SJSA1 (cell line): ENCODE results near the gene SLAIN2. TPM values are rescaled to one million over a fixed set of nuclear protein-coding genes. Genes with fewer than 3 reads are reported as not detected.

ENCODE experiments used
- DNase-seq, 2 experiments: peaks; one replicate each; pipeline ENCODE4 v3.0.0-alpha.2; 2015 to 2020; ENCODE audit warnings: low spot score in 2 of 2, low read depth in 1 of 2
- H3K27ac ChIP-seq: fragments of 250-450 bp; sonication (Bioruptor Pico); 2 replicates; pipeline ENCODE4 v1.5.1; 2020; ENCODE audit warnings: mild to moderate bottlenecking, moderate library complexity
- H3K27me3 ChIP-seq: fragments of 250-450 bp; sonication (Bioruptor Pico); replicated peaks from 2 replicates; pipeline ENCODE4 v1.5.1; 2020; ENCODE audit warnings: mild to moderate bottlenecking, moderate library complexity
- H3K36me3 ChIP-seq: fragments of 250-450 bp; sonication (Bioruptor Pico); 2 replicates; pipeline ENCODE4 v1.5.1; 2020; ENCODE audit warnings: mild to moderate bottlenecking
- H3K4me1 ChIP-seq: fragments of 250-450 bp; sonication (Bioruptor Pico); replicated peaks from 2 replicates; pipeline ENCODE4 v1.6.1; 2021; ENCODE audit warnings: mild to moderate bottlenecking
- H3K4me3 ChIP-seq: fragments of 250-450 bp; sonication (Bioruptor Pico); 2 replicates; pipeline ENCODE4 v1.5.1; 2020; ENCODE audit warnings: mild to moderate bottlenecking
- H3K9me3 ChIP-seq: fragments of 250-450 bp; sonication (Bioruptor Pico); replicated peaks from 2 replicates; pipeline ENCODE4 v1.5.1; 2020; ENCODE audit warnings: mild to moderate bottlenecking
- total RNA-seq: library from RNA; depleted of rRNA; stranded (reverse); fragments of >200 nt; shearing (Covaris generic); gene quantifications from 2 replicates; pipeline ENCODE4 v1.2.3, GENCODE V29; 2014

SLAIN2 gene
- total RNA-seq, 1 experiment from 2014 or later, result 40.1 TPM

DNA sequence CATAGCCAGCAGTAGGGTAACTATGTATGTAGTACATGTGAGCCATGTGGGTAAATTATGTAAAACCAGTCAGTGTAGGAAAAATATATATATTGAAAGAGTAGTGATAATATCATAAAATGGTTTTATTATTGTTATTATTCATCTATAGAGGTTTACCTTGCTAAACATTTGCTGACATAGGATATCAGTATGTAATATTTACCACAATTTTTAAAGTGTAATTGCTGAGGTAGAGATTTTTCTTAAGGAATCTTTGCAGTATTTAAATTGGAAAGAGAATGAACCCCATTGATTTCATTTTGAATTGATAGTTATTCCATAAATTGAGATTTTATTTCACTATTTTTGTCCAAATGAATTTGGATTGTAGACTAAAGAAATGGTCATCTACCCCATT is 27.1 kb downstream of the SLAIN2 start:
- no peak overlapping the region for H3K4me3 ChIP-seq
- H3K4me1 ChIP-seq, result no peaks in the 10 kb centered on the region
- no peaks in the 10 kb centered on the region for H3K9me3 ChIP-seq
- DNase-seq, result no peak
- no peaks in the 10 kb centered on the region for H3K27me3 ChIP-seq
- H3K27ac ChIP-seq, result no peak overlapping the region
- no peaks in the 10 kb centered on the region for H3K36me3 ChIP-seq

DNA sequence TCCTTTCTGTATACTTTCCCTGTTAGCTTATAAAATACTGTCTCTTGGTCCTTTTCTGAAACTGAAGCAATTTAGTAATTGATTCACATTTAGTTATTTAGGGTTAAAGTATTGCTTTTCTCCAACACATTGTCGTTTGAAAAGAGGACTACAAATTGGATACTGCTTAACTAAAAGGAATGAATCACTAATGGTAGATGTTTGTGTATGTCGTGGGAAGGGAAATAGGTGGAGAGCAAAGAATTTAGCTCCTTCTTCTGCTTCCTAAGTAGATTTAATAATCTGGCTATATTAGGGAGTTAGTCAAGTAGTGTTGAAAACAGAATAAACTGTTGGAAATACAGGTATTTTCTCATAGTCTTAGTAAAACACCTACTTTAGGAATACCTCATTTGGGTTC is 27.9 kb downstream of the SLAIN2 start:
- Histone ChIP-seq H3K9me3 (no peaks in the 10 kb centered on the region), H3K4me3 (no peak overlapping the region), H3K36me3 (no peaks in the 10 kb centered on the region), H3K27ac (no peak overlapping the region), H3K27me3 (no peaks in the 10 kb centered on the region), H3K4me1 (no peaks in the 10 kb centered on the region)
- no peak for DNase-seq

DNA sequence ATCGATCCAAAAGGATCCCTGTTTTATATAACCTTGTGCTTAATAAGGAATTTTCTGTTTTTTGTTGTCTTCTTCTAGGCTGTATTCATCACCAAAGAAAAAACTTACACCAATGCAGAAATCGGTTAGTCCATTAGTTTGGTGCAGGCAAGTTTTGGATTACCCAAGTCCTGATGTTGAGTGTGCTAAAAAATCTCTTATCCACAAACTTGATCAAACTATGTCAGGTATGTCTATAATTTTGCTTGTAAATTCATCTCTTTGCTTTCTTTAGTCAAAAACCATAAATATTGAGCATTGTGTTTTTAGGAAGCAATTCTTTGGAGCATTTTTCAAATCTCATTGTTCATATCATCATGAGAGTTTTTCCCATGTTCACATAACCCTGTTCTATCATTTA is 28.4 kb downstream of the SLAIN2 start:
- Histone ChIP-seq H3K4me1 (no peaks in the 10 kb centered on the region), H3K4me3 (no peak overlapping the region), H3K36me3 (no peaks in the 10 kb centered on the region), H3K27ac (no peak overlapping the region), H3K9me3 (no peaks in the 10 kb centered on the region), H3K27me3 (no peaks in the 10 kb centered on the region)
- DNase-seq, result no peak

DNA sequence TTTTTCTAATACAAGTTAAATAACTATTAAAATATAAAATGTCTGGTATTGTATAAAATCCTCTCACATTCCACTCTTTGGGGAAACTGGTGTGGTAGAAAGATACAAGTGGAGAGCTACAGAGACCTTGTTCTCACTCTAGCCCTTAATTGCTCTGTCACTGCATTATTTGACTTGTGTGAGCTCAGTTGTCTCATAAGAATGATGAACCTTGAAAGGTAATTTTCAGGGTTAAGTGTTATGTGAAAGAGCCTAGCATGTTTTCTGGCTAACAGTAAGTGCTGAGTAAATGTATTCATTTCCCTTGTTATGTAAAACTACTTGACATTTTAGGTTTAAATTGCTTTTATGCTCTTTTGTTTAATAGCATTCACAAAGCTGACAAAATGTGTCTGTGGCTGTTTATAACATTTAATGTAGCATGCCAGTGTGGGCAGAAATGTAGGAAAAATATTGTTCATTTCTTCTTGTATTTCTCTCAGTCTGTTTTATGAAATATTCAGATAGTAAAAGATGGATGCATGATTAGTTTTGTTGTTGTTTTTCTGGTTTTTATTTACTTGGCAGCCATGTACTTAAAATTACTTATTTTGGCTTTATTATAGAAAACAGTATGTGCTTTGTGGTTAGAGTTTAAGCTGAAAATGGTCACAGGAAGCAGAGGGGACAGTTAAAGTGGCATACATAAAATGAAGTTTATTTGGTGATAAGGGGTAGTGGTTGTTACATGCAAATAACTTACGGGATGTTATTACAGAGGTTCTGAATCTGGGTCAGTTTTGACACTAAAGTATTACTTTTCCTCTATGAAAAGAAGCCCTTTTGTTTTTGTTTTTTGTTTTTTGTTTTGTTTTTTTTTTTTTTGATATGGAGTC is 29.2 kb downstream of the SLAIN2 start:
- no peak for DNase-seq
- Histone ChIP-seq H3K27me3 (no peaks in the 10 kb centered on the region), H3K4me1 (peaks cover under 1% of the 10 kb centered on the region)

DNA sequence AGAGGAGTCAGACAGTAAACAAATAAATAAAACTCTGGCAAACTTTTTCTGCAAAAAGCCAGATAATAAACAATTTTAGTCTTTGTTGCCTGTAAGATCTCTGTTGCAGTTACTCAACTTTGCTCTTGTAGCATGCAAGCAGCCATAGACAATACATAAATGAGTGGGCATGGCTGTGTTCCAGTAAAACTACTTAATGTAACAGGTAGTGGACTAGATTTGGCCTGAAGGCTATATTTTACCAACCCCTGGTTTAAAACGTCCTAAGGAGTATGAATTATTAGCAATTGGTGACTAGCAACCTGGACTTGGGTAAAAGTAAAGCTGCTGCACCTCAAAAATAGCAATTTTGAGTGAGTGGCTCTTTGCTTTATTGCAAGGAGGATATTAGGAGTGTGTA is 30.9 kb downstream of the SLAIN2 start:
- no peak for DNase-seq
- no peak overlapping the region for H3K27ac ChIP-seq
- peaks cover 7% of the 10 kb centered on the region for H3K4me1 ChIP-seq
- H3K27me3 ChIP-seq, result no peaks in the 10 kb centered on the region
- H3K36me3 ChIP-seq, result no peaks in the 10 kb centered on the region
- H3K4me3 ChIP-seq, result no peak overlapping the region
- H3K9me3 ChIP-seq, result no peaks in the 10 kb centered on the region

More for the DNA sequence above, 29.2 kb downstream of the SLAIN2 start:
- Histone ChIP-seq H3K9me3 (no peaks in the 10 kb centered on the region), H3K36me3 (no peaks in the 10 kb centered on the region), H3K4me3 (no peak overlapping the region), H3K27ac (no peak overlapping the region)

DNA sequence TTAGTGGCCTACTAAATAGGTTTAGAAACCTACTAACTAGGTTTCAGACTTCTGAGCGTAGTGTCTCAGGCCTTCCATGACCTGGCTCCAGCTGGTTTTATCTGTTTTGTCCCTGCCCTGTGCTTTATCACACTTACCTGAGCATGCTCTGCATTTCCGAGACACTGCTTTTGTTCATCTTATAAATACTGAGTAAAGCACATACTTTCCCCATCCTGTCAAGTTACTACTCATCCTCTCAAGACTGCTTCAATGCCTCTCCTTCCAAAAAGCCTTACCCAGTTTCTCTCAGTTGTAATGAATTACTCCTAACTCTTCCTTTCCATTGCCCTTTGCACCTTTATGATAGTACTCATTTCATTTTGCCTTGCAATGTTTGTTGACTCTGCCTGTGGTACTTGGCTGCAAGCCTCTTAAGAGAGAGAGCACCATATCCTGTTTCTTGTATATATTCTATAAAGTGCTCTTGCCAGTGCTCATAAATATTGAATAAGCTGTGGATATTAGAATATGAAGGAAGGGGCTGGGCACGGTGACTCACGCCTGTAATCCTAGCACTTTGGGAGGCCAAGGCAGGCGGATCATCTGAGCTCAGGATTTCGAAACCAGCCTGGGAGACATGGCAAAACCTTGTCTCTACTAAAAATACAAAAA is 34.4 kb downstream of the SLAIN2 start:
- Histone ChIP-seq H3K4me1 (peaks cover 7% of the 10 kb centered on the region), H3K27me3 (no peaks in the 10 kb centered on the region), H3K27ac (peak overlapping the region; percentile 21; the same call in 1 of the 2 replicates), H3K9me3 (no peaks in the 10 kb centered on the region), H3K36me3 (0 out of 2 replicates have a peak, but pooled peaks cover 2% of the 10 kb centered on the region), H3K4me3 (no peak overlapping the region)
- DNase-seq, result peak; percentile 25 to 41

DNA sequence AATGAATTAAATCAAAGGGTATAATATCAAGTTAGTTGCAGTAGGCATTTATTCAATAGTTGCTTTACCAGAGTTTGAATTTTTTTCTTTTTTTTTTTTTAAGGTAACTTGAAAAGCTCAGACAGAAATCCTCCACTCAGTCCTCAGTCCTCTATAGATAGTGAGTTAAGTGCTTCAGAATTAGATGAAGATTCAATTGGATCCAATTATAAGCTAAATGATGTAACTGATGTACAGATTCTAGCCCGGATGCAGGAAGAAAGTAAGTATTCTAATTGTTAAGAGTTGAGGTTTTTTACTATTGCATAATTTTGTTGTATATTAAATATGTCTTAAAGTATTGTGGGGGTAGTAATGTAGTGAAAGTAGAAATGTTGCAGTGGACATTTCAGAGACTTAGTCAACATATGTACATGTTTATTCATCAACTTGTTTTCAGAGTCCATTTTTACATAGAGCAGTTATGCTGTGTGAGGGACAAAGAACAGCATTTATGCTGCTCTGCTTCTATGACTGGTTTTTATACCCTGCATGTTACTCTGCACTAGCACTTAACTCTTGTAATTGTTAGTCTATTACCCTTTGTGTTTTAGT is 38.4 kb downstream of the SLAIN2 start:
- Histone ChIP-seq H3K4me3 (no peak overlapping the region), H3K36me3 (0 out of 2 replicates have a peak, but pooled peaks cover 2% of the 10 kb centered on the region), H3K9me3 (no peaks in the 10 kb centered on the region), H3K27ac (no peak overlapping the region), H3K27me3 (no peaks in the 10 kb centered on the region), H3K4me1 (peaks cover 7% of the 10 kb centered on the region)
- no peak for DNase-seq

DNA sequence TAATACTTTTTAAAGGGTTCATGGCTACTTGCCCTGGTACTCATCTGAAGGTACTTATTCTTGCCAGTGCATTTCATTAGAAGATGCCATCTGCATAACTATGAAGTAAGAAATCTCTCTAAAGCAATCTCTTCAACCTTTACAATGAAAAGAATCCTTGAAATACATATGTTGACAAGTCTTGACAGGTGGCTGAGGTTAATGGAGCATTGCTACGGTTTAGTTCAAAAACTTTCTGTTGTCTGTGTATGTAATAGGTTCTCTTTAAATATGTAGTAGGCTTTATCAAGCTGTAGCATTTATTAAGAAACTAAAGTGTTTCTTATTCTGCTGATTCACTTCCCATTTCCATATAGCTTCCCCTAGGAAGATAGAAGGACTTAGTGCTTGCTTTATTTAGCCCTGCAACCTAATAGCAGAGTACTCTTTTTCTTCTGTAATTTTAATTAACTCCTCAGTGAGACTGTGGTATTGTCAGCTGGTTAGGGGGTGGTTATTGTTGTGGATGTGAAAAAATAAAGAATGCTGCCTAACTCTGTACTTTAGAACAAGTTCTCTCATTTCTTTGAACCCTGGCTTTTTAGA is 39.3 kb downstream of the SLAIN2 start:
- 0 out of 2 replicates have a peak, but pooled peaks cover 2% of the 10 kb centered on the region for H3K36me3 ChIP-seq
- no peaks in the 10 kb centered on the region for H3K27me3 ChIP-seq
- DNase-seq, result no peak
- H3K27ac ChIP-seq, result no peak overlapping the region
- H3K9me3 ChIP-seq, result no peaks in the 10 kb centered on the region
- no peak overlapping the region for H3K4me3 ChIP-seq
- peaks cover 5% of the 10 kb centered on the region for H3K4me1 ChIP-seq

DNA sequence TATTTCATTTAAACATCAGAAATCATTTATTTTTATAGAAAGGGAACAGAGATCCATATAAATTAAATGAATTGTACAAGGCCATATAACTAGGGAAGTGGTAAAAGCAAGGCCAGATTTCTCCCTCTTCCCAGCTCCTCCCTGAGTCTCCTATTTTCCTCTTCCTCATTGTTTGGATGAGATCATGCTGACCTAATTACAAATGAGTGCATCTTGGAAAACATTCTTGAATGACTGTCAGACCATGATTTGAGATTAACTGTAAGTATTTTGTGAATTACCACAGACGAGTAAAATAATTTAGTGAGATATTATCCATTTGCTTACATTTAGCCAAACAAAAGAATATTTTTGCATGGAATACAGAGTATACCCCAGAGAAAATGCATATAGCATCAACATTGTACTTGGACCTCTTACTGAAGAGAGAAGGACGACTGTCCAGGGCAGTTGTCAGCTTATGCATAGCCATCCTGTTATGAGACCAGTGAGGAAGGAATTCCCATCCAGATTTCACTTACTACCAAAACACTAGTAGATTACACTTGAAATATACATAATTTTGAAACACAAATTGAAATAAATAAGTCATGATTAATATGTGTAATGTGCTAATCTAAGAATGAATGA is 47.3 kb downstream of the SLAIN2 start:
- H3K4me3 ChIP-seq, result no peak overlapping the region
- no peaks in the 10 kb centered on the region for H3K9me3 ChIP-seq
- peak in 1 of 2 experiments; percentile 1 for DNase-seq
- H3K36me3 ChIP-seq, result no peaks in the 10 kb centered on the region; the same call in 1 of the 2 replicates
- H3K27ac ChIP-seq, result no peak overlapping the region
- no peaks in the 10 kb centered on the region; the same call in 1 of the 2 replicates for H3K4me1 ChIP-seq
- H3K27me3 ChIP-seq, result no peaks in the 10 kb centered on the region

DNA sequence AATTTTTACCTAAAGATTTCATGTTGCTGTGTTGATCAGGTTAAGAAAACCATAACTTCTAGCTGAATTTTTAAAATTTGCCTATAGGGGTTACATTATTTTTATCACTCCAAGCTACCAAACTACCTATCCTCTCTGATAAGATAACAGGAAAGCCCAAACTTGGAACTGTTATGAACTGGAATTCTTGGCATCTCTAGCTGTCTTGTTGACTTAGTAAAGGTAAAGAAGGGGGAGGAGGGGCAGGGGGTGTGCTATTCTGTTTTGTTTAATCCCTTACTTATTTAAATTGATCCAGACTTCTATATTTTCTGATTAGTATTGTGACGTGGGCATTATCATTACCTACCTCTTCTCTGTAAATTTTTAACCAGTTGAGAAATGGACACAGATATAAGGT is 54.7 kb downstream of the SLAIN2 start:
- Histone ChIP-seq H3K4me3 (no peak overlapping the region), H3K36me3 (no peaks in the 10 kb centered on the region; the same call in 1 of the 2 replicates), H3K4me1 (no peaks in the 10 kb centered on the region), H3K27ac (no peak overlapping the region), H3K9me3 (no peaks in the 10 kb centered on the region), H3K27me3 (no peaks in the 10 kb centered on the region)
- no peak for DNase-seq

DNA sequence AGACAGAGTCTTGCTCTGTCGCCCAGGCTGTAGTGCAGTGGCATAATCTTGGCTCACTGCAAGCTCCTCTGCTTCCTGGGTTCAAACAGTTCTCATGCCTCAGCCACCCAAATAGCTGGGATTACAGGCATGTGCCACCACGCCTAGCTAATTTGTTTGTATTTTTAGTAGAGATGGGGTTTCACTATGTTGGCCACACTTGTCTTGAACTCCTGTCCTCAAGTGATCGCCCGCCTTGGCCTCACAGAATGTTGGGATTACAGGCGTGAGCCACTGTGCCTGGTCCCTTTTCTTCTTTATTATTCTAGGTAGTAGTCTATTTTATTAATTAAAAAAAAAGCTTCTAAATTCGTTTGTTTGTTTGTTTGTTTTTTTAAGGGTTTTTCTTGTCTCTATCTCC is 59.1 kb downstream of the SLAIN2 start:
- H3K9me3 ChIP-seq, result no peaks in the 10 kb centered on the region
- H3K27me3 ChIP-seq, result no peaks in the 10 kb centered on the region
- no peak for DNase-seq
- no peaks in the 10 kb centered on the region for H3K36me3 ChIP-seq
- H3K4me1 ChIP-seq, result no peaks in the 10 kb centered on the region
- H3K27ac ChIP-seq, result no peak overlapping the region
- no peak overlapping the region for H3K4me3 ChIP-seq

DNA sequence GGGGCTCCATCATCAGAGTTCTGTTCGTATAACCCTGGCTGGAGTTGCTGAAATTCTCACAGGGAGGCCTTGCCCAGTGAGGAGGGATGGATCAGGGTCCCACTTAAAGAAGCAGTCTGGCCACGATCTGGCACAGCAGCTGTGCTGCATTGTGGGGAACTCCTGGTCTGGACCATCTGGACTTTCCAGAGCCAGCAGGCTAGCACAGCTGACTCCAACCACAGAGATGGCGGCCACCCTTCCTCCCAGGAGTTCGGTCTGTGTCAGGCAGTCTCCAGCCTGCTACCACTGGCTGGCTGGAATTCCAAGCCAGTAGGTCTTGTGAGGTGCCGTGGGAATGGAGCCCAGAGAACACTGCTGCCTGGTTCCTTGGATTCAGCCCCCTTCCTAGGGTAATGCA is 62.0 kb downstream of the SLAIN2 start:
- H3K27ac ChIP-seq, result no peak overlapping the region
- no peaks in the 10 kb centered on the region for H3K4me1 ChIP-seq
- no peak for DNase-seq
- no peaks in the 10 kb centered on the region for H3K9me3 ChIP-seq
- H3K36me3 ChIP-seq, result no peaks in the 10 kb centered on the region
- no peaks in the 10 kb centered on the region for H3K27me3 ChIP-seq
- H3K4me3 ChIP-seq, result no peak overlapping the region

DNA sequence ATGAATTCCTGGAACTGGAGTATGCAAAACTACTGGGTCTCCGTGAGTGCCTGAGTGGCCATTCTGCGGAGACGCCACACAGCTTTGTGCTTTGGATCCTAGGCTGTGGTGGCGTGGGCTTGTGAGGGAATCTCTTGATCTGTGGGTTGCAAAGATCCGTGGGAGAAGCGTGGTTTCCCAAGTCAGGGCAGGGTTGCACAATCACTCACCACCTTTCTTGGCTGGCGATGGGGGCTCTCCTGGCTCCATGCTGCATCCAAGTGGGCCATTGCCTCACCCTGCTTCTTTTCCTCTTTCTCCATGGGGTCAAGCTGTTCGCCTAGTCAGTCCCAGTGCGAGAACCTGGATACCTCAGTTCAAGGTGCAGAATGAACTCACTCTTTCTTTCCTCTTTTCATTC is 62.5 kb downstream of the SLAIN2 start:
- no peaks in the 10 kb centered on the region for H3K4me1 ChIP-seq
- H3K36me3 ChIP-seq, result no peaks in the 10 kb centered on the region
- no peak for DNase-seq
- no peak overlapping the region for H3K27ac ChIP-seq
- H3K4me3 ChIP-seq, result no peak overlapping the region
- no peaks in the 10 kb centered on the region for H3K27me3 ChIP-seq
- no peaks in the 10 kb centered on the region for H3K9me3 ChIP-seq
